Measurements from ENCODE around the gene JMJD7. TPM values are rescaled to one million over a fixed set of nuclear protein-coding genes. Genes with fewer than 3 reads are reported as not detected.

The JMJD7 gene
- polyA plus RNA-seq, 1 donor, result 7.7 TPM

GRCh38 chr15:41881920-41882688 is 54.2 kb downstream of the JMJD7 start:
- DNase-seq (ENCODE audit: low read depth), result no peak

- DNase-seq (ENCODE audit: low read depth), result no peak
These were observed 55.0 kb downstream of the JMJD7 start for GRCh38 chr15:41882689-41883483.

- DNase-seq (ENCODE audit: low read depth), result no peak
These were observed 55.6 kb downstream of the JMJD7 start for GRCh38 chr15:41883484-41883825.

- DNase-seq (ENCODE audit: low read depth), result no peak
These were observed 56.6 kb downstream of the JMJD7 start for GRCh38 chr15:41884458-41884857.

- DNase-seq (ENCODE audit: low read depth), result no peak
These were observed 57.4 kb downstream of the JMJD7 start for GRCh38 chr15:41885321-41885720.

GRCh38 chr15:41885841-41886240 is 57.9 kb downstream of the JMJD7 start:
- no peak for DNase-seq (ENCODE audit: low read depth)

- no peak for DNase-seq (ENCODE audit: low read depth)
These were observed 58.8 kb downstream of the JMJD7 start for GRCh38 chr15:41886741-41887140.

- no peak for DNase-seq (ENCODE audit: low read depth)
These were observed 59.3 kb downstream of the JMJD7 start for GRCh38 chr15:41887161-41887560.

Other genes starting within 250 kb of the JMJD7 start
- 21.7 TPM for gene MGA, start 167.7 kb upstream of the JMJD7 start, polyA plus RNA-seq (ENCODE audit: insufficient read length)
- gene MAPKBP1, start 53.6 kb upstream of the JMJD7 start, polyA plus RNA-seq (ENCODE audit: insufficient read length), result 11.1 TPM
- 7.8 TPM for gene PLA2G4B, start 10.8 kb downstream of the JMJD7 start, polyA plus RNA-seq (ENCODE audit: insufficient read length)
- 1.9 TPM for gene SPTBN5, start 66.0 kb downstream of the JMJD7 start, polyA plus RNA-seq (ENCODE audit: insufficient read length)
- 39.6 TPM for gene EHD4, start 144.5 kb downstream of the JMJD7 start, polyA plus RNA-seq (ENCODE audit: insufficient read length)
- 2.0 TPM for gene PLA2G4E, start 192.9 kb downstream of the JMJD7 start, polyA plus RNA-seq (ENCODE audit: insufficient read length)